GM19438 (cell line): ENCODE measurements around the gene SH3RF3.

Source experiments
- ATAC-seq: cut with Tn5 transposase; IDR thresholded peaks from one replicate; pipeline ENCODE4 v1.9.1; 2021; ENCODE audit warnings: low read depth; ENCODE audit not compliant: unreplicated experiment

SH3RF3 gene

GRCh38 chr2:109175350-109175678 lies 46.3 kb downstream of the SH3RF3 start:
- no peak for ATAC-seq

- ATAC-seq, result no peak
These were observed 47.9 kb downstream of the SH3RF3 start for GRCh38 chr2:109176928-109177327.

GRCh38 chr2:109177635-109178034 lies 48.6 kb downstream of the SH3RF3 start:
- ATAC-seq, result no peak

GRCh38 chr2:109178968-109179367 lies 50.0 kb downstream of the SH3RF3 start:
- ATAC-seq, result no peak

- ATAC-seq, result no peak
These were observed 51.8 kb downstream of the SH3RF3 start for GRCh38 chr2:109180786-109181185.

- ATAC-seq, result no peak
These were observed 53.4 kb downstream of the SH3RF3 start for GRCh38 chr2:109182426-109182825.

GRCh38 chr2:109183871-109184270 lies 54.9 kb downstream of the SH3RF3 start:
- ATAC-seq, result no peak

- no peak for ATAC-seq
These were observed 55.4 kb downstream of the SH3RF3 start for GRCh38 chr2:109184368-109184767.

GRCh38 chr2:109185338-109185737 lies 56.3 kb downstream of the SH3RF3 start:
- ATAC-seq, result no peak

GRCh38 chr2:109185821-109186570 lies 57.0 kb downstream of the SH3RF3 start:
- no peak for ATAC-seq

GRCh38 chr2:109186656-109187250 lies 57.7 kb downstream of the SH3RF3 start:
- ATAC-seq, result no peak

- ATAC-seq, result no peak
These were observed 58.9 kb downstream of the SH3RF3 start for GRCh38 chr2:109187711-109188495.

- no peak for ATAC-seq
These were observed 59.5 kb downstream of the SH3RF3 start for GRCh38 chr2:109188496-109188890.

- no peak for ATAC-seq
These were observed 59.9 kb downstream of the SH3RF3 start for GRCh38 chr2:109188898-109189297.

- ATAC-seq, result no peak
These were observed 60.7 kb downstream of the SH3RF3 start for GRCh38 chr2:109189751-109190150.

- ATAC-seq, result no peak
These were observed 65.0 kb downstream of the SH3RF3 start for GRCh38 chr2:109193807-109194619.

- no peak for ATAC-seq
These were observed 65.6 kb downstream of the SH3RF3 start for GRCh38 chr2:109194620-109194937.

- ATAC-seq, result no peak
These were observed 66.4 kb downstream of the SH3RF3 start for GRCh38 chr2:109195193-109196045.

GRCh38 chr2:109196081-109196875 lies 67.3 kb downstream of the SH3RF3 start:
- ATAC-seq, result no peak
